Measurements from ENCODE around the gene ACACA.

ACACA gene

DNA sequence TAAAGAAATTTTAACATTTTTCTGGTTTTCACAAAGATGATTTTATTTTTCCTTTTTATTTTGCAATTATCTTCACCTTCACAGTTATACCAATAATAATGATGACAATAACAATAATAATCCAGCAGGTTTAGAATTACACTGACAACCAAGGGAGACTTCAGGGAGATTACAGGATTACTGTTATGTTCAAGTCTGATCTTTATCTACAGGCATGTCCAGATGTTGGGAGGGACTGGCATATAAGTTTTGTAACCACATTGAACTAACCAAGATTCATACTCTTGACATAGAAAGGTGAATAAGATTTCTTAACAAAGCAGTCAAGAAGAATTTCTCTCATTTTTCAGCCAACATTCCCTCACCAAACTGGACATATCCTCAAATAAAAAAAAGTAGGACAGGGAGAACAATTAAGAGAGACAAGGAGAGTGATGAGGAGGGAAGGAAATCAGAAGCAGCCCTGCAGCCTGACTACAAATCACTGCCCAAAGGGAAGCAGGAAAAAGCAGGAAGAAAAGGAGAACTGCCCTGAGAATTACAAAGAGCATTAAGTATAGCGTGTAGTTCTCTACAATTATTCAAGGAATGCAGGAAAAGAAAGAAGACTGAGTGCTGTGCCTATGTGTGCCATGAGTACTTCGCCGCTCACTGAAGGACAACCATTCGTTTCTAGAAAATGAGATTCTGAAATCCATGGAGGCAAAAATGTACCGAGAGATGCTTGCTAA lies 186.6 kb downstream of the ACACA start:
- DNase-seq, result no peak

DNA sequence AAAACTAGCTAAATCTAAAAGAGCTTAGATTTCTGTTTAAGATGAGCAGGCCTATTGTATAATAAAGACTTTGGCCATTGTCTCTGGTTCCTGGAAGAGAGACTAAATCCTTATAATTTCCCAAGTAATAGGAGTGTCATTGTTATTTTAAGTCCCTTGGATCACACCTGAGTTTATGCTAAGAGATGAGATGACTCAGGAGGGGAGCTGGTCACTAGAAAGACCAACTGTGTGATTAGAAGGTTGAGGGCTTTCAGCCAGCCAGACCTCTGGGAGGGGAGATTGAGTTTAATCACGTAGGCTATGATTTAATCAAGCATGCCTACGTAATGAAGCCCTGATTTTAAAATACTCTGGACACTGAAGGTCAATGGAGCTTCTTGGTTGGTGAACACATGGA lies 187.8 kb downstream of the ACACA start:
- no peak for DNase-seq

DNA sequence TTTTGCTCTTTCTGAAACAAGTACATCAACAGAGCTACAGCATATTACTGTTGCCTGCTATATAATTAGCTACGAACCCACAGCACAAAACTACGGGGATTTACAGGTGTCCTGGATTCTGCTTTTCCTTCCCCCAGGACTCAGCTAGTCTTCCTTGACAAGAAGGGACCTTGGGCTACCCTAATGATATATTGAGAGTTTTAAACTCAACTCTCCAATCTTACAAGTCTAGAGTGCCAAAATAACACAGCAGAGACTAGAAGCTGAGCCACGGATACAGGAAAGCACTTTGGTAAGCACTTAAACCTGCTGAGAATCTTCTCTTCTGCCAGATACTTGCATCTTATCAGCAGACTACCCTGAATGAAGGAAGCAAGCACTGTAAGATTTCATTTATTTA lies 192.2 kb downstream of the ACACA start:
- no peak for DNase-seq

DNA sequence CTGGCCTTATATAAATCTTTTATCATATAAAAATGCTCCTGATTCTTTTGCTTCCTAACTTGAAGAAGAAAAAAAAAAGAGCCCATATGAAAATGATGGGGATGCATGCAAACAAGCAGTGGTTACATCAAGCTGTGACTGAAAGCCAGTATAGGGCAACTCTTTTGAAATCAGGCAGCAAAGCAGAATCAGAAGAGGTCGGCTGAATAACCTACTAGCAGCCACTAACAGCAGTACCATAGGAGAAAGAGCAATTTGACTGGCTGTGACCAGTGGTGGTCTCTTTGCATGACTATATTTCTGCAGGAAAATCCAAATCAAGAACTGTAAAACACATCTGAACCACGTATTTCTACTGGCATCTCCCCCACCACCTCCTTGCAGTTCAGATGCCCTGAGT lies 192.7 kb downstream of the ACACA start:
- DNase-seq, result no peak

DNA sequence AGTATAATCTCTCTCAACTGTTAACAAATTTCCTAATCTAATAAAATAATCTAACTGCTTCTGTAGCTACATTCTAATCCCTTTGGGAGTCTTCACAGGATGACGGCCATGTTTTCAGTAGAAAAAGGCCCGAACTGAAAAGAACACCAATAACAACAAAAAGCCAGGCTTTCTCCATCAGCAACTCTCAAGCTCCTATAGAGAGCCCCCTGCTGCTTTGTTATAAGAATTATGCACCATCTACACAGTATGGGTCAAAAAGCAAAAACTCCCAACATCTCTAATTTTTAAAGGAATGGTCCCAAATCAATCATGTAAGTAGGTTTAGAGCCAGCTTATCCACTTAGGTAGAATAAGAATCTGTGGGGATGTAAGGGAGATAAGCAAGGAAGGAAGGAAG lies 194.5 kb downstream of the ACACA start:
- no peak for DNase-seq

DNA sequence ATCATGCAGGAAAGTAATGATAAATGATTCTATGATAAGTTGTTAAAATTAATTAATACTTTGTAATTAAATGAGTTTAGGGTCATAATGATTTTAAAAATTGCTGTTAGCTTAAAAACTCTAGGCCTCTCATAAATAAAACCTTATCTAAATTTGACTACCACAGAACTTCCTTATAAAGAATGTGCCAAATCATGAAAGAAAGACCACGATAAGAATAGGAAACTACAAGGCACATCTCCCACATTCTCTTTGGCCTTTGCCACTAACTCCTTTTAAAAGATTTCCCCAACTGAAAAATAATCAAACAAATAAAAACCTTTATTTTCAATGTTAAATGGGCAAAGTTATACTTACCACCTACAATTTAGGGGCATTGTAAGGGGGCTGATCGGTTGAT lies 195.5 kb downstream of the ACACA start:
- DNase-seq, result no peak

DNA sequence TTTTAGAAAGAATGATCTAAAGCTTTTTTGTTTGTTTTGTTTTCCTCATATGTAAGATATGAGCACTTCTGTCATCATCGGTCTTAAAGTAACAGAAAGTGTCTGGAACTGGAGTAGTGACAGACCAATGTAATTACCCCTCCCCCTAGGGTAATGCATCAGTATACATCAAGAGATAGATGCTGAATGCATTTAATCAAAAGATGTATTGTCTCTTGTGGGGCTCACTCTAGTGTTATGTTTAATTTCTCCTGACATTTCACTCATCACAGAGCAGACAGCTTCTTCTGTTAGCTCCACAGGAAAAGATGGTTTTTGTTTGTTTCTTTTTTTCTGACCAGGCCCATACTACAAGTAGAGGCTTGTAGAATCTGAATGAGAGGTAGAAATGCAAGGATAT lies 199.5 kb downstream of the ACACA start:
- no peak for DNase-seq

DNA sequence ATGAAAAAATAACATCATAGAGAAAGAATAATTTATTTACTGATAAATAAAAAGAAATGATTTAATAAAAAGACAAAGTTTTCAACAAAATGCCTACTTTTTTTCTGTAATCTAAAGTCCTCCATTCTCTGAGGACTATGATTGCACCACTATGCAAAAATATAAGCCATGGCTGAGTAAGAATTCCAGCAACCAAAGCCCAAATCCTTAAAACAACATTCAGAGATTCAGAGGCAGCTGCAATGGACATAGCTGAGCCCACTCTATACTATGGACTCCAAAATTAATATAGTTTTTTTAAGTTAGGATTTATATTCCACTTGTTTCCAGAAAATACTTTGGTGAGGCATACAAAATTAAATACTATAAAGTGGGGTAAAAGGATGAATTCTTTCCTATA lies 200.3 kb downstream of the ACACA start:
- no peak for DNase-seq

DNA sequence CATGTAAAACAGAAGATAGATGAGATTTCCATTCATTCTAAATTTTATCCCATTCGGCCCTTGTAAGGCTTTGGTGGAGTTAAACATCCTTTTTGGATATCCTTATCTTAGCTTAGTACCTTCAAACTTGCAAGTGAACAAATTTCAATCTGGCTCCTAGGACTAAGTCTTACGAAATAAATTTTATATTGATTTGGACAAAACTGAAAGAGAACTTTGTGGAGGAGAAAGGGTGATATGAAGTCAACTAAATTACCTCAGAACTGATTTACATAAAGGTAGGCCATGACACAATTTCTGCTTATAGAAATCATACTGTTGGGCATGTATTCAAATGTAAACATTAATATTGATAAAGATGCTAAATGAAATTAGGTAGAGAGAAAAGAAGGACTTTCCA lies 206.1 kb downstream of the ACACA start:
- no peak for DNase-seq

DNA sequence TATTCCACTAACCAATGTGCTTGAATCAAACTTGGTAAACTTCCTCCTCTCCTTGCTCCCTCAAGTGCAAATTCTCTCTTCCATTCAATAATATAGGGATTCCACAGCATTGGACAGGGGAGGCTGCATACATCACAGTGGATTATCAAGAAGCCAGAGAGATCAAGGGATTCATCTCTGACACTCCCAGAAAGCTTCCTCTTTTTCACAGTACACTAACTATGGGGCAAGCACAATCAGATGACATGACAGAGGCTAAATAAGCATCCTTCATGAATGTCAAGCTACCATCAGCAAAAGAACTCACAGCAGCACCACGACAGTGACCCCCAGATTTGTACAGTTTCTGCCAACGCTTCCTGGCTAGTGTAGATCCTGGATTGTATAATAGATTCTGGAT lies 209.3 kb downstream of the ACACA start:
- no peak for DNase-seq

DNA sequence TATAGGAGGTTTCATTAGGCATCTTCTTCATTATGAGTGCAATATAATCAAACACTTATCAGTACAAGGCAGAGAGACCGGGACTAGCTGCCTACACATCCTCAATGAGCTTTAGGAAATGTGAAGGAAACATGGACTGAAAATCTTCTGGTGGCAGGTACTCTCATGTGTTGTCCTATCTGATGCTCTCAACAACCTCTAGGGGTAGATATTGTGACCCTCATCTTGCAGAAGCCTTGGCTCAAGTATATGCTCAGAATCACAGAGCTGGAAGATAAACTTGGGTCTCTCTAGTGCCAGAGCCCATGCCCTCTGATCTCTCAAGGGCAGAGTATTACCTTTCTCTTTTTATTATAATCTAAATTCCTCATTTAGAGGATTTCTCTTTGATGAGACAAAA lies 212.4 kb downstream of the ACACA start:
- no peak for DNase-seq

DNA sequence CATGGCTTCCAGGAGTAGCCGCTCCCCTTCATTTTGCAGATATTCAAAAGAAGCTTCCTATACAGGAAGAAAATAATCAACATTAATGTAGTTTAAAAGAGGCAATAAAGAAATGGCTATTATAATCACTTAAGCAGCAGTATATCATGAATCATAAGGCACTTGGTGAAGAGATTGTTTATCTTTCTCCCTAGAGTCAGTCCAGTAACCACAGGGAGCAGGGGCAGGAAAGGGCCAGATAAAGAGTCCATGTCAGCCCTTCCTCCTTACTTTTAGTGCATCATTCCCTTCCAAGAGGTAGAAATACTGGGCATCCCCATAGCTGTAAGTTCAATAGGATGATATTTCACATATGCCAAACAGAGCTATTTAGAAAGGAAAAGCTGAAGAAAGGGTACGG lies 215.4 kb downstream of the ACACA start:
- no peak for DNase-seq

DNA sequence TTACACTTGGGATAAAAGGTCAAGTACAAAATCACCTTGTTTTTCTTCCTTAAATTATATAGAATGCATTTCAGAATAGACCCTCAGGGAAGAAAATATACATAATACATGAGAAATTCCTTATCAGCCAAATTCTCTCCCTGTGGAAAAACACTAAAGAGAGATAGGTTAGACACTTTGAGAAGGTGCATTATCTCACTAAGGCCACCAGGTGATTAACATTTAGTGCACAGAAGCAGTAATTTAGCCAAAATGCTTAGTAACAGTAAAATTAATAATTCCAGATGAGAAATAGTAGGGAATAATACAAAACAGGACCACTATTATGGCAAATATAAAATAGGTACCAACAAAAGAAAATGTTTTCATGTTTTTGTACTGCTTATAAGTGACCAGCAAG lies 216.1 kb downstream of the ACACA start:
- DNase-seq, result no peak

DNA sequence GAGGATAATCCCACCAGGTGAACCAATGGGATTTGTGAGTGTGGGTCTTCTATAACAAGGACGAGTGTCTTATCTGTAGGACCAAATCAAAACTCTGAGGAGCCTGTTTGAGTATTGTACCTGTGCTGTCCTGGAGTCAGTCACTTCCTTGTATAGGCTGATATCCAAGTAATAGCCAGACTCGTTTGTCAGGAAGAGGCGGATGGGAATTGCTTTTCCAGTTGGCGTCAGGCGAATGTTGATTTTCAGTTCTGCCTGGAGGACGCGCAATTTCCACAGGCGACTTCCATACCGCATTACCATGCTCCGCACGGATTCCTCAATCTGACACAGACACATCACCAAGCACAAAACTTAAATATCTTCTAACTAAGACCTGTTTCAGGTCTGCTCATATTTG lies 218.5 kb downstream of the ACACA start:
- no peak for DNase-seq

DNA sequence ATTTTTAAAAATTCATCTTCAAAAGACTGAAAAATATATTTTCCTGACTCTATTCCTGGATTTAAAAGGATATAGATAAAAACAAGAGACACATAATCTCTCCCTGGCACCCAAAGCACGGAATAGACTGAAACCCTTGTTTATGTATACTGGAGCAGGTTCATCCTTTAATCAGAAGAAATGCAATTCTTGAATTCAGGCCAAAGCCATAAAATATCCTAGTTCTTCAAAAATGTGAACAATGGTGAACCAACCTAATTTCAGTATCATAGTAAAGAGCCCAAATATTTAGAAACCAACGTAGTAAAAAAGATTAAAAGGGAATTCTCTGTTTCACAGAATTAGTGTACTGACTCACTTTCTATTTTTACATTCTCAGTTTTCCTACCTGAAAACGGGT lies 219.4 kb downstream of the ACACA start:
- no peak for DNase-seq

DNA sequence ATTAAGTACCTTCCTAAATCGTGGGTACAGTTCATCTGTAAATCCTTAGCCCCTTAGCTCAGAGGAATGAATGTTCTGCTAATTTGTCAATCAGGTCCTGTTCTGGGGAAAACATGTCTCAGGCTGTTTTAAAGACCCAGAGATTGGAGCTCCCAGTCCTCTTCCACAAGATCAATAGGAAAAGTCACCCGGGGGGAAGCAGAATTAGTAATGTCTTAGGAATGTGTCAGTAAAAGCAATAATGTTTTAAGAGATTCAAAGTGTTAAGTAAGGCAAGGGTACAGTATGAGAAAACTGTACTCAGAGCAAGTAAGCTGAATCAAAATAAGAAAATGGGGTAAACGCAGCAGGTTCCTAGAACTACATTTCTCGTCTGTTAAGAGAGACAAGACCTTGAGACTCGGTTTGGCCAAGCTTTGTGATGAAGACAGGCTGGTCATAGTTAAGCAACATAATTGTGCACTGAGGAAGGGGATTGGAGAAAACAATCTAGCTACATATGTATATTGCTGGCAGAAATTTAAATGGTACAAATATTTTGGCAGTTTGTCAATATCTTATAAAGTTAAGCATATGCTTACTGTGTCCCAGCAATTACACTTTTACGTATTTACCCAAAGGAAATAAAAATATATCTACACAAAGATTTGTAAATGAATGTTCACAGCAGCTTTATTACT lies 223.7 kb downstream of the ACACA start:
- no peak for DNase-seq

DNA sequence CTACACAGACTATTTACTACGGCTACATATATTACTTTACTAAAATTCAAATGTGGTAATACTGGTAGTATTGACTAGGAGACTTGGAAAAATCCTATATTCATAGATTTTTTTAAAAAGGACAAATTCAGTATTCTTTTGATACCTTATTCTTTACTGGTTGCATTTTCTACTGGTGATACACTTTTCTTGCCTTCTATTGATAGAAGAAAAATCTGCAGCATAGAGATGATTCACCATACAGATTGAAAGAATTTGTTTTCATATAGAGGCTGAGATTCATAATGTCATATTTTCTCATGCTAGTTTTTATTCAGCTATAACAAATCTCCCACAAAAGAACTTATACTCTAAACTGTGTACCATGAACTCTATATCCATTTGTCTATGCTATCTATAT lies 226.3 kb downstream of the ACACA start:
- no peak for DNase-seq

DNA sequence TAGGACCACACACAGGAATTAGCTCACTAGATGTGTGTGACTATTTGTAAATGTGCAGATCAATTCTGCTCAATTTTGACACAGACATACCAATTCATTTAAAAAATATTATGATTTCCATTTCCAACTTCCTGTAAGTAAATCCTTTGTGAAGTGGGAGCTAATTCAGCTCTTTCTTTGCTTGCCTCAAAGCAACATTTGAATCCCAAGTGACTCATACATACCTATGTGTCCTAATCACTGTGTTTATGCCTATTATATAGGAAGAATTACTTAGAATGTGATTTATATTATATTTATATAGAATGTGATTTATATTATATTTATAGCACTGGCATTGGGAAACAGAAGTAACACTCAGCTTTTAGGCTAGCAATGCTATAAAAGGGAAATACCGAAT lies 226.7 kb downstream of the ACACA start:
- DNase-seq, result no peak

DNA sequence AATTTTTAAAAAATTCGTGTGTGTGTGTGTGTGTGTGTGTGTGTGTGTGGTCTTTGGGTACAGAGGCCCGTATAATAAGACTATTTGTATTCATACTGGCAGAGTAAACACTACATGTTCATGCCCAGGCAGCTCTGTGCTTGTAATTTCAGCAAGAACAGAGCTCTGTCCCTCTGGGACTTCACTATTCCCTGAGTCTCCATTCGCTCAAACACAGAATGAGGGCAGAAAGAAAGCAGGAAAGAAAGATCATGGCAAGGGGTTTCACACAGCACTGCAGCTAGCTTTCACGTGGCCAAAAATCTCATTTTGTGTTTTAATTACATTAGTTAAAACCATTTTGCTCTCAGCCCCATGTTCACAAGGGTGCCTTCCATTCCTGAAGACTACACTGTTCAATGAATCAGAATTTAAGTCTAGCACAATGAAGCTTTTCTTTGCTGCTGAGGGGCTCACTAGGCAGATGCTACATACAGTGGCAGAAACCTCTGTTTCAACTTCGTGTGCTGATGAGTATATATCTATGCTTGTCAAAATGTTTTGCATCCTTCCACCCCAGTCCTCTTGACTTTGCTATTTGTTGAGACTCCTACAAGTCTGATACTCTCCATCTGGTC lies 229.3 kb downstream of the ACACA start:
- no peak for DNase-seq

DNA sequence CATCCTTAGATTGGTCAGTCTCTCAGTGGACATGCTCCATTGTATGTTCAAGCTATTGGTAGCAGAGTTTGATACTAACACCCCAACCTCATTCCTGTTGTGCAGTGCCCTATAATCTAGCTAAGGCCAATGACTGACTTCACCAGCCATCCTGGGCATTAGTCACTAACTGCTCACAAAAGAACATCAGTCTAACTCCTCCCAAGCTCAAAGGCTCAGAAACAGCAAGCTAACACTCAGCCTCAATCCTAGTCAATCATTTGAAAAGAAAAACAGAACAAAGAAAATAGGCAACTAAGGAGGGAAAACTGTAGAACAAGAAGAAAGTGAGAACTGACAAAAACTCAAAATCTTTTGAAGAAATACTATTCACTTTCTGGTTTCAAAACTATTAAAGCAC lies 229.9 kb downstream of the ACACA start:
- DNase-seq, result no peak

DNA sequence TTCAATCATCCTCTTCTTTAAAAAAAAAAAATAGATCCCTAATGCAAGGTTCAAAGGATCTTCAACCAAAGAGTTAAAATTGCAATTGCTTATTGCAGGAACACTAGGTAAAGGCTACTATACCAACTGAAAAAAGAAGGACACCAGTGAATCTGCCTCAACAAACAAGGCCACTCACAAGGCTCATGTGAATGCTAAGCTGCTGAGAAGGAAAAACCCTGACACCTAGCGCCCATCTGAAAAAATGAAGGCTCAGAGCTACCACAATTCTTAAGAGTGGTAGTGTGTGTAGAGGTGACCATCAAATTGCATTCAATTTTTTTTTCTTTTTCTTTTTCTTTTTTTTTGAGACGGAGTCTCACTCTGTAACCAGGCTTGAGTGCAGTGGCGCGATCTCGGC lies 232.4 kb downstream of the ACACA start:
- no peak for DNase-seq

DNA sequence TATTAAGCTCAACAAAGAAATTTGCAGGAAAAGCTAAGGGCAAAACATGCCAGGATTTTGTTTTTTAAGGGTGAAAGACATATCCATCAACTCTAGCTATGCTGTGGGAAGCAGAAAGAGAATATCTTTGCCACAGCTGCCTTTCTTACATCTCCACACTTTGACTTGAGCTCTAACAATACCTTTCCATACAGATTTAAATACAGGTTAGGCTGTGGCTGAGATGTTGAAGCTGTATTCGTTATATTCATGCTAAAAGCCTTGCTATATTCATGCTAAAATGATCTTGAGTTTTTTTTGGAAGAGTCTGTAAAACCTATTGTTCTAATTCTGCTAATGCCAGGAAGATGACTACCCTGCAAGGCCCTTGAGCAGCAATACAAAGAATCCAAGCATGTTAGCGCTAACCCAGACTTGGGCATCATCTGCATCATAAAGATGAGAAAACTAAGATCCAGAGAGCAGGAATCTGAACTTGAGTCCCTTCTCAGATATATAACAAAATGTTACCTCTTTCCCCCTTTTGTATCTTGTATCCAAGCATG lies 235.7 kb downstream of the ACACA start:
- no peak for DNase-seq

DNA sequence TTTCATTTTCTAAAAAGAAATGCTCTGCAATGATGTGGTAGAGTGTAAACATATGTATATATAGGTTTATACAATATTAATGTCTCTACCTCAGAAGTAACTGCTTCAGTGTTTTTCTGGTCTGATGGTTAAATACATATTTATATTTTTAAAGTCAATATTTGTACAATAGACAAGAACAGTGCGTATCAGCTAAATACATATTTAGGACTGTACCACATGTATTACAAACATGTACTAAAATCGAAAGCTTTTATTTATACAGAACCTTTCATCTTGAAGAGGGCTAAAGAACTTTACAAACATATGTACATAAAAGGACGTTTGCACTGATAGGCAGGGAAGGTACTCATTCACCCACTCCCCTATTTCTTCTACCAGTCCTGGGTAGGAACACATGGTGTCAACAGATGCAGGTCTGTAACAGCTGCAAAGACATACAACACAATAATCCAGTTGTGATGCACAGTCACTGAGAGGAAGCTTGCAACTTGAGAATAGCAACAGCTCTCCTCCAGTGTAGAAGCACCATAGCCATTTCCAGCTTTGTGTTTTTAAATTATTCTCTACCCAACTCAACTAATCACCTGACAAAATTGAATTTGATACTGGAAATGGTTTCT lies 237.8 kb downstream of the ACACA start:
- no peak for DNase-seq

DNA sequence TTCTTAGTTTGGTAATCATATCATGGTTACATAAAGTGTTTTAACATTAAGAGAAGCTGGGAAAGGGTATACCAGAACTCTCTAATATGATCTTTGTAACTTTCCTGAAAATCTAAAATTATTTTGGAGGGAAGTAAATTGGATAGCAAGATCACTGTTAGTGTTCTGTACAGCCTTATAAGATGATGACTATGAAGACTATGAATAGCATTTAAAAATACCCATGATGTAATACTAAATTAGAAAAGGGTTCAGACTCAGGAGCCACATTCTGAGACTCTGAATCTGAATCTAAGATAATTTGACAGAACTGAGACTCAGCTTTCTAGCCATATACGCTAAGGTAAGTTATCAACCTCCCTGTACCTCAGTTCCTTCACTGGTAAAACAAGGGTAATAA lies 238.9 kb downstream of the ACACA start:
- no peak for DNase-seq

Data from activated CD4-positive, alpha-beta T cell treated with anti-CD3 and anti-CD28 coated beads, Interleukin-2, amount 50 U/mL, for 1 hour (primary cell).